ENCODE measurements around the gene RCVRN.

- no peak for TF ChIP-seq CTCF (IDR thresholded peaks at IDR 0.05)
- TF ChIP-seq POLR2A (IDR thresholded peaks at IDR 0.05), result no peak
Observed at GRCh38 chr17:9875441-9875840, 29.6 kb downstream of the RCVRN start.

Data from testis (tissue), 2 donors.